ENCODE measurements around the gene ACER2.
"Not testable (repeated sequence)": the region's sequence is repeated elsewhere in the genome, so short reads cannot be mapped to it uniquely, and the experiment has no call there.

ACER2 gene

GRCh38 chr9:19408693-19409400, at the start of gene ACER2:
Gene ACER2, plus strand, starts transcription at chr9:19409009. Its CDS starts 76 bp downstream, at chr9:19409085.
- FAIRE-seq: no peak

GRCh38 chr9:19369107-19369506, 39.7 kb upstream of the ACER2 start:
- no peak for FAIRE-seq

- FAIRE-seq: no peak
Observed at GRCh38 chr9:19371942-19372341, 36.9 kb upstream of the ACER2 start.

- no peak for FAIRE-seq
Observed at GRCh38 chr9:19372567-19372966, 36.2 kb upstream of the ACER2 start.

- FAIRE-seq: no peak
Observed at GRCh38 chr9:19373527-19373926, 35.3 kb upstream of the ACER2 start.

- FAIRE-seq: no peak
Observed at GRCh38 chr9:19375538-19375937, 33.3 kb upstream of the ACER2 start.

GRCh38 chr9:19376931-19377330, 31.9 kb upstream of the ACER2 start:
- no peak for FAIRE-seq

- FAIRE-seq: no peak
Observed at GRCh38 chr9:19378164-19378563, 30.6 kb upstream of the ACER2 start.

- no peak for FAIRE-seq
Observed at GRCh38 chr9:19378647-19379046, 30.2 kb upstream of the ACER2 start.

GRCh38 chr9:19379283-19379682, 29.5 kb upstream of the ACER2 start:
- FAIRE-seq: no peak

GRCh38 chr9:19379697-19380046, 29.1 kb upstream of the ACER2 start:
- no peak for FAIRE-seq

- no peak for FAIRE-seq
Observed at GRCh38 chr9:19380826-19381075, 28.1 kb upstream of the ACER2 start.

GRCh38 chr9:19381656-19382055, 27.2 kb upstream of the ACER2 start:
- no peak for FAIRE-seq

- FAIRE-seq: not testable (repeated sequence)
Observed at GRCh38 chr9:19385212-19385611, 23.6 kb upstream of the ACER2 start.

GRCh38 chr9:19385786-19386501, 22.9 kb upstream of the ACER2 start:
- FAIRE-seq: no peak

- no peak for FAIRE-seq
Observed at GRCh38 chr9:19386502-19387044, 22.2 kb upstream of the ACER2 start.

- no peak for FAIRE-seq
Observed at GRCh38 chr9:19387317-19387716, 21.5 kb upstream of the ACER2 start.

- not testable (repeated sequence) for FAIRE-seq
Observed at GRCh38 chr9:19389539-19389938, 19.3 kb upstream of the ACER2 start.

- no peak for FAIRE-seq
Observed at GRCh38 chr9:19397845-19398244, 11.0 kb upstream of the ACER2 start.

- FAIRE-seq: not testable (repeated sequence)
Observed at GRCh38 chr9:19403231-19403630, 5.6 kb upstream of the ACER2 start.

GRCh38 chr9:19404283-19405075, 4.3 kb upstream of the ACER2 start:
- FAIRE-seq: no peak

GRCh38 chr9:19405771-19406170, 3.0 kb upstream of the ACER2 start:
- no peak for FAIRE-seq

GRCh38 chr9:19408316-19408692, 505 bp upstream of the ACER2 start:
- FAIRE-seq: no peak

Data from colon (tissue), 2 donors.